NCI-H2081 (cell line): ENCODE measurements around the gene FNDC11.

Experiments
- DNase-seq, 2 experiments: peaks; one replicate each; lab custom pipeline; 2025; lab: John Stamatoyannopoulos, UW

Gene FNDC11

DNA sequence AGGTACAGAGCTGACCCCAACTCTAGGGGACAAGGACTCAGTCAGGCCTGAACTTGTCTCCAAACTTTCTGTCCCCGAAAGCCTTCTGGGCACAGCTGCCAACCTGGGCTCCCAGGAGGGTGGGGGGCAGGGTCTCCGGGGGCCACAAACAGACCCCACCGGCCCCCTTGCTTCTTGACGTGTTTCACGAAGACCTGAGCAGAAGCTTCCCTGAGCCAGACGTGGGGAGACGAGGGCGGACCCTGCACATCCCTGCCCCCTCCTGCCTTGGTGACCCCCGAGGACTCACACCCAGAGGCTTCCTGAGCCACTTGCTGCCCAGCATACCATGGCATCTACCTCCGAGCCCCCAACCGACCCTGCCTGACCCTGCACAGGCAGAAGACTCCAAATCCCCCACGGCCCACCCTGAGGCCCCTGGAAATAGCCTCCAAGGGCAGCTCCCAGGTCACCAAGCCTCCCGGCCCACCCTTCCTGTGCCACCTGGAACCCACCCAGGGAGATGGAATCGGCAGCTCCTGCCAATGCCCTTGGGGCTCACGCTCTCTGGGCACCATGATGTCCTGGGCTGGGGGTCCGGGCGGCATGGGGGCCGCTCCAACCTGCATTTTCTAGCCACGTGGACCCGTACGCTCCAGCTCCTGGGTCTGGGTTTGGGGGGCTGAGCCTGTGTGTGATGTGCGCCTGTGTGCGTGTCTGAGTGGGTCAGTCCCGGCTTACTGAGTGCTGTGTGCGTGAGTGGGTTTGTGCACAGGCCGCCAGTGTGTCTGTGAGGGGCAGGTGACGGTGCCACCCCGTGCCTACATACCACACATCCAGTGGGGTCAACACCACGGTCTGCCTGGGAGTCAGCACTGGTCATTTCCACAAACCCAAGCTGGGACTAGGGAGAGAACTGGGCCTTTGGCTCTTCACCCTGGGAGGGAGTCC is 14.3 kb upstream of the FNDC11 start:
- DNase-seq = no peak

DNA sequence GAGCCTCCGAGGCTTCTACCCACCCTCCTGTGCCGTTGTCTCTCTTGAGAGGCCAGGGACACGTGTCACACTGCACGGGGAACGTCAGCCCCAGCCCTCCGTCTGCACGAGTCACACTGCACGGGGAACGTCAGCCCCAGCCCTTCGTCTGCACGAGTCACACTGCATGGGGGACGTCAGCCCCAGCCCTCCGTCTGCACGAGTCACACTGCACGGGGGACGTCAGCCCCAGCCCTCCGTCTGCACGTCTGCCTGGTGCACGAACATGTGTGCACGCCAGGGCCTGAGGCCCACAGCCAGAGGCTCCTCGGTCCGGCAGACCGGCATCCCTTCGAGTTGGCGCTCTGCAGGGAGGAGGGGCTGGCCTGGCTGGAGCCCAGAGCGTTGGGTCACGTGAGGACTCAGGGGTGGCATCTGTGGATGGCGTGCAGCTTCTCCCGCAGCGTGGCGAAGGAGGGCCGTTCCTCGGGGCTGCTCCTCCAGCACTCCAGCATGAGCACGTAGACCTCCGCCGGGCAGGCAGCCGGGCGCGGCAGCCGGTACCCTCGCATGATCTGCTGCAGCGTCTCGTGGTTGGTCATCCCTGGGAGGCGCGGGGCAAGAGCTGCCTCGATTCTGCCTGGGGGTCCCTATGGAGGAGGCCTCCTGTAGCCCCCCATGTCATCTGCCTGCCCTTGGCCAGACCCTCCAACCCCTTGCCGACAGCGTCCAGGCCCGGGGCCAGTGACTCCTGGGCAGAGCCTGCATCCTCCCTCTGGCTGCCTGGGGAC is 13.4 kb upstream of the FNDC11 start:
- DNase-seq = no peak

DNA sequence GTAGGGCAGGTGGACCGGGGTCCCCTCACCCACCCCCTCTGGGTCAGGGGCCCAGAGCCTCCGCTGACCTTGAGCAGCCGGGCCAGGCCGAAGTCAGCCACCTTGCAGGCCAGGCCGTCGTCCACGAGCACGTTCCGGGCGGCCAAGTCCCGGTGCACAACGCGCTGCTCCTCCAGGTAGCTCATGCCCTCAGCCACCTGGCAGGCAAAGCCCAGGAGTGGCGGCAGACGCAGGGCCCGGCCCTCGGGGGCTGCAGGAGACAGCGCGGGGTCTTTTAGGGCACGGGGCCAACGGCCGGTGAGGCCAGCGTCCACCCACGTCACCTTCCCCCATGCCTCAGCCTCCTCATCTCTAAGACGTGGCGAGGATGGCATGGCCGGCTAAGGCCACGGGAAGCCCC is 12.6 kb upstream of the FNDC11 start:
- DNase-seq = no peak

DNA sequence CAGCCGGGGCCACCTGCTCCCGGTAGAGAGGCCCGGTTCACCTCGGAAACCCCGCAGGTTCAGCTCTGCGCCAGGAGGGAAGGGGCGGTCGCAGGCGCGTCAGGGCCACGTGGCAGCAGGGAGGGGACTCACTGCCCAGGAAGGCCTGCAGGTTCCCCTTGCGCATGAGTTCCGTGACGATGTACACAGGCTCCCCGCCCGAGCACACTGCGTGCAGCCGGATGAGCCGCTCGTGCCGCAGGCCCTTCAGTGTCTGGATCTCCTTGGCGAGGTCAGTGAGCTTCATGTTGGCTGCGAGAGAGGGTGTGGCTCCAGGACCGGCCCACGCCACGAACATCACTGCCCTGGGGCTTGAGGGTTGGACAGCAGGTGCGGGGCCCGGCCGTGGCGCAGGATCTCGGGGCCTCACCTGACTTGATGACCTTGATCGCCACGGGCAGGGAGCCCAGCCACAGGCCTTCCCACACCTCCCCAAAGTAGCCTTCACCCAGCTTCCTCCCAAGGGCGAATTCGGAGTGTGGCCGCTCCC is 11.9 kb upstream of the FNDC11 start:
- no peak for DNase-seq

DNA sequence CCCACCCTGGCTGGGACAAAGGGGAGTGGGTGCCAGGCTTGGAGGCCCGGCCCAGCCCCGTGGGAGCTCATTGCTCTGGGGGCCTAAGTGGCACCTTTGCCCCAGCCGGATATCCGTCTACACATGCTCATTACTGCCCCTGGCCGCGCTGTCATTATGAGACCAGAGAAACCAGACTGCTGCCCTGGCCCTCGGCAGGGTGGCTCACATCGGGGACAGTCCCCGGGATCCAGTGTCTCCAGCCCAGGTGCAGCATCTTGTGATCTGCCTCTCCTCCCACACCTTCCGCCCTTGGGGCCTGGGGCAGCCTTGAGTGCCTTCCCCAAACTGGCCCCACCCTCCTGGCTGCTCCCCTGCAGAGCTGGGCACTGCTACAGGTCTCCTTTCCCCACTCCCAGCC is 11.3 kb upstream of the FNDC11 start:
- DNase-seq = no peak

DNA sequence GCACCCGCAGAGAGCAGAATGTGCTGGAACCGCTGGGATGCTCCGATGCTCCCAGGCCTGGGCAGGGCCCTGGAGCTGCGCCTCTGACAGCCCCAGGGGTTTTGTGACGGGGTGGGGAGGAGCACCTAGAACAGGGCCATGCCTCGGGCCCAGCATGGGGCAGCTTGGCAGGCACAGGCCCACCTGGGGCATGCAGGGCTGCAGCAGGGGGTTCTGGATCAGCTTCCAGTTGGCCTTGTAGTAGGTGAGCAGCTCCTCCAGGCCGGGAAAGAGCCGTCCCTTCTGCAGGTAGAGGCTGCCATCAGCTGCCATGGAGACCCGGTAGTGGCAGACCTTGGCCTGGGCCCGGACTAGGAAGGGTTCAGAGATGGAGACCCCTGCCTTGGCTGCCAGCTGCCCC is 10.8 kb upstream of the FNDC11 start:
- DNase-seq = no peak

DNA sequence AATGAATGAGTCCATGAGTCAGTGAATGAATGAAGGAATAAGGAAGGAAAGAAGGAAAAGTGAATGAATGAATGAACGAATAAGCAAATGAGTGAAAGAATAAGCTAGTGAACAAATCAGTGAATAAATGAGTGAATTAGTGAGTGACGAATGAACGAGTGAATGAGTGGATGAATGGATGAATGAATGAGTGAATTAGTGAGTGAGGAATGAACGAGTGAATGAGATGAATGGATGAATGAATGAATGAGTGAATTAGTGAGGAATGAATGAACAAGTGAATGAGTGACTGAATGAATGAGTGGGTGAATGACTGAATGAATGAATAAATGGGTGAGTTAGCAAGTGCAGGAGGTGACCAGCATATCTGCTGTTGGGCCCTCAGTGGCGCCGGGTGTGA is 10.2 kb upstream of the FNDC11 start:
- no peak for DNase-seq

DNA sequence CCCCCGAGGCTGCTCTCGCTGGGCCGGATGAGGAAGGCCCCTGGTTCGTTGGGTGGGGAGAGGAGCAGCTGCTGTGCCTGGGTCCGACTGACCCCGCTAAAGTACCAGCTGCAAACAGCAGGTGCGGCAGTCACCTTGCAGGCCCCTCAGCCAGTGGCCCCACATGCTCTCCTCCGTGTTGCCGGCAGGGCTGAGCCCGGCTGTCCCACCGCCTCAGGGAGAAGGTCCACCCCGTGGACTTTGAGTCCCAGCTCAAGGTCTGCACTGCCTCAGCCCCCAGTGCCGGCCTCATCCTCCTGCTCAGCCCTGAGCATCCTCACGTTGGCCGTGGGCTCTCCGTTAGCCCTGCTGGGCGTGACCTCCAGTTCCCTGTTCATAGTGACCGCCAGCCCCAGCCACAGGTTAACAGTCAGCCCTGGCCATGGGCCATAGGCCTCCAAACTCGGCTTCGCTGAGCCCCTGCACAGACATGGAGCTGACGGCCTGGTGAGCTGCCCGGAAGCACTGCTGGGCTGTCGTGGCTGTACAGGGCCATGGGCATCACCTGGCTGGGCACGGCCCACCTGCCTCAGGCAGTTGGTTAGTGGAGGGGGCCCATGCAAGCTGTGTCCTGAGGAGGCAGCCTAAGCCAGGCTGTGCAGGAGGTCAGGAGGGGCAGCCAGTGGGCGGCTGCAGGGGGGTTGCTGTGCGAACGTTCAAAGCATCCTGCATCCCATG is 9.6 kb upstream of the FNDC11 start:
- no peak for DNase-seq

DNA sequence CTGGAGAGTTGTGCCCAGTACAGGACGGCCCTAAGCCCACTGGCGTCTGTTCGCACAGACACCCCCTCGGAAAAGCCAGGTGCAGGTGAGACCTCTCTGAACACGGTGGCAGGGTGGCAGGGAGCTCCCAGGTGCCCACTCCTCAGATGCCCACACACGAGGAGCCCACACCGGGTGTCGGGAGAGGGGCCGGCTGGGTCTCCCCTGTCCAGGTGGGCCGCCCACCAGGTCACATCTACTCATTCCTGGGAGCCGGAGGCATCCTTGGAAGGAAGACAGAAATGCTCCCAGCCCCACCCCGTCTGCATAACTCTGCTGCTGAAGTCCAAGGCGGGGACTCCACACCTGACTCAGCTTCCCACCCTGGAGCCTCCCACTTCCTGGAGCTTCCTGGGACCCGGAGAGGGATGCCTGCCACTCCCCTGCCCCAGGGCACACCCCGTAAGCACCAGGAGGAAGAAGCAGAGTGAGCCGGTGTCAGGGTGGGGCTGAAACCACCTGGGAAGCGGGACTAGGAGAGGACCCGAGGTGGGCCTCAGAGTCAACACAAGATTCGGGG is 8.9 kb upstream of the FNDC11 start:
- DNase-seq = no peak

DNA sequence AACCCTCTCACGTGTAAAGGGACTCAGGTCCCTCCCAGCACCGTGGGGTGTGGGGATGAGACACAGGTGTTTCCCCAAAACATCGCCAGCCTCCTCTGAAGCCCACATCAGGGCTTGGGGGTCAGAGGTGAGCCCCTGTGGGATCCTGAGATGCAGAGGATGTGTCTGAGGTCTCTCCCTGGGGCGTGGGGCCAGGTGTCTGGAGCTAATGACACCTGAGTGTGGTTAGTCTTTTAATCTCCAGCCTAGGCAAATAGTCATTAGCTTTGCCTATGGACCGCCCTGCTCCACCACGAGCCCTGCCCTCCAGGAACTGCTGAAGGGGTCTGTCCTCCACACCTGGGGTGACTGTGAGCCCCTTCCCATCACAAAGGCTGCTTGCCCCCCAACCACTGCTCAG is 8.1 kb upstream of the FNDC11 start:
- no peak for DNase-seq

DNA sequence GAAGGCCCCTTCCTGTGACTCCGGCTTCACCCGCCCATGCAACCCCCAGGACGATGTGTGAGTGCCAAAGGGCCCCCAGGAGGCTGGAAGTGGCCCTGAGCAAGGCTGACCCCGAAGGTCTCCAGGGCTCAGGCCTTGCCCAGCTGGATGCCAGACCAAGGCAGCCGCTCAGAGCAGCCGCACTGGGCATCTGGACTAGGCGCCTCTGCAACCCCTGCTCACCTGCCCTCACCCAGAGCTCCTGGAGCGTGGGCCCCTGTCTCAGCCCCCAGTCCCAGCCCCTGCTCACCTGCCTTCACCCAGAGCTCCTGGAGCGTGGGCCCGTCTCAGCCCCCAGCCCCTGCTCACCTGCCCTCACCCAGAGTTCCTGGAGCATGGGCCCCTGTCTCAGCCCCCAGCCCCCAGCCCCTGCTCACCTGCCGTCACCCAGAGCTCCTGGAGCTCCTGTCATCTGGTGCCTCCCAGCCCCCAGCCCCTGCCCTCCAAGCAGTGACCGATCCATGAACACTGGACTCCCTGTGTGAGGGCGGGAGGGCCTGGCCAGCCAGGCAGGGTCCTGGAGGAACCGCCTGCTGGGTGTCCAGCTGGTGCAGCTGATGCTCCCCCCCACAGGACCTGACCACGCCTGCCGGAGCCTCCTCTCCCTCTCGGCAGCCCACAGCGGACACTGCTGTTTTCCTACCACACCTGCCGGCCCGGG is 7.6 kb upstream of the FNDC11 start:
- DNase-seq = no peak

DNA sequence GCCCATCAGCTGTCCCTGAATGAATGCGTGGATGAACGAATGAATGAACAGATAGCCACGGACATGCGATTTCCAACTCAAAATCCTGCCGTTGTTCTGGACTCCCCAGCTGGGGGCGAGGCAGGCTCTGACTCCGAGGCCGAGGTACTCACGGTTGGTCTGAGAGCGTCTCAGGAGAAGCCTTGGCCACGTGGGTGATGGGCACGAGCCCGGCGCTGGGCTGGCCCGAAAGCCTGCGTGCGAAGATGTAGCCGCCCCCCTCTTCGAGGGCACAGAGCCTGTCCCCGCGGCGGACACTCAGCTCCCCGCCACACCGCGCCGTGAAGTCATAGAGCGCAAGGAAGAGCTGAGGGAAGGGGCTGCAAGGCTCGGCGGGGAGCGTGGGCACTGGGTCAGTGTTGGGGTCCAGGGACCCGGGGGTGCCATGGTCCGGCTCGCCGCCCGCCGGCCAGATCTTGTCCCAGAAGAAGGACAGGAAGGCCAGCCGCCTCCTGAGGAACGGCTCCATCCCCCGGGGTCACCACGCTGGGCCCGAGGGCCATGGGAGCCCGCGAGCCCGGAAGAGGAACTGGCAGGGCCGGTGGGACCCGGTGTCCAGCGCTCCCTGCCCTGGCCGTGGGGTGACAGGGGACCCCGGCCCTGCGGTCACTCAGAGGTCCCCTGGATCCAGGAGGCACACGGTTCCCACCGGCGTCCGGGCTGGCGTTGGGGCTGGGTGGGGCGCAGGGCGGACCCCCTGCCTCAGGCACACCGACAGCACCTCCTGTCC is 6.8 kb upstream of the FNDC11 start:
- no peak for DNase-seq

DNA sequence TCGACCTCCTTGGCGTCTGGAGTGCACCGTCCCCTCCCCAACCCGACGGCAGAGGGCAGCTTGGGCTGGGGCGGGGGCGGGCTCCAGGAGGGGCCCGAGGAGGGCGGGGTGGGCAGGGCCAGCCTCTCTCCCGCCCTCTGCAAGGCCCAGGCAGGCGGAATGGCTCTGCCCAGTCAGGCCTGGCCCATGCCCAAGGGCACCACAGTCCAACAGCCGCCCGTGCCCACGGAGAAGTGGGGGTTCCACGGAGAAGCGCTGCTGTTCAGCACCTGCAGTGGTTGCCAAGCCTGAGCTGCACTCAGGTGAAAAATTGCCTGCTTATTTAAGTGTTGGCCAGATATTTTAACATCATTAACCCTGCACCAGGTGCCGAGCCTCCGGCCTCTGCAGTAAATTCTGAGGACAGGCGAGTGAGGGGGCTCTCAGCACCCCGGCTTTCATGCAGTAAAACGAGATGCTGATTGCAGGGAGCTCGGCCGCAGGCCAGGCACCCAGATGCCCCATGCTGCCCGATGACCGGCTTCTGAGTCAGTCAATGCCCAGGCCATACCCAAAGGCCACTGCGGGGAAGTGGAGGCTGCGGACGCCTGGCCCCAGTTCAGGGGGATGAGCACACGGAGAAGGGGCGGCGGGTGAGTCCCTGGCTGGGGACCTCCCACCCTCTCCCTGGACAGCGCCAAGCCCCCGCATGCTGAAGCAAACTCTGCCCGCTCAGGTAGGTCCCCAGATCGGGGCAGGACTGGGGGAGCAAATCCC is 6.1 kb upstream of the FNDC11 start, which contains the start of gene SRMS:
Gene SRMS, minus strand, starts transcription at position 25 of the 756 bp plus-strand sequence. CDS start 286 bp downstream, outside the sequence.
- DNase-seq = no peak

DNA sequence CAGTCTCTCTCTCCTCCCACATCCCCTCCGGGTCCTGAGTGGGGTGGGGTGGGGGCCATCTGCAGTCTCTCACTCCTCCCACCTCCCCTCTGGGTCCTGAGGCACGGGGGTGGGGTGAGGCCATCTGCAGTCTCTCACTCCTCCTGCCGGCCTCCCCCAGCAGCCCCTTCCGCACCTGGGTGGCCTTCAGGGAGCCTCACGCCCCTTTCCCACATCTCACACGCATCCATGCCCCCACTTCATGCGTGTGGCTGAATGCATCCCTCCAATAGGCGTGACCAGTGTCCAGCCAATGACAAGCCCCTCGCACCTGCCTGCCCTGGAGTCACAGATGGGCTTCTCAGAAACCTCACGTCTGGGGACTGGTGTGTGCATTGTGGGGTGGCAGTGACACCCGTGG is 5.4 kb upstream of the FNDC11 start:
- DNase-seq = no peak

DNA sequence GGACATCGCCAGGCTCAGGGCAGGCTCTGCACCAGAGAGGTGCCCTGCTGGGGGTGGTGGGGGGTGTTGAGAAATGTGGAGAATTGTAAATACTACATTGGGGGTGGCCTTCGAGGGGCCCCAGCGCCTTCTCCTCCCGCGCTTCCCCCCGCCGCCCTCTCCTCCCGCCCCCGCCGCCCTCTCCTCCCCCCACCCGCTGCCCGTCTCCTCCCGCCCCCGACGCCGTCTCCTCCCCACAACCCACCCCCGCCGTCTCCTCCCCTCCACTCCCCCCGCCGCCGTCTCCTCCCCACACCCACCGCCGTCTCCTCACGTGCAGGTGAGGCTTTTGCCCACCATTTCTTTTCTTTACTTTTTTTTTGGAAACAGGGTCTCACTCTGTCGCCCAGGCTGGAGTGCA is 4.9 kb upstream of the FNDC11 start:
- DNase-seq = no peak

DNA sequence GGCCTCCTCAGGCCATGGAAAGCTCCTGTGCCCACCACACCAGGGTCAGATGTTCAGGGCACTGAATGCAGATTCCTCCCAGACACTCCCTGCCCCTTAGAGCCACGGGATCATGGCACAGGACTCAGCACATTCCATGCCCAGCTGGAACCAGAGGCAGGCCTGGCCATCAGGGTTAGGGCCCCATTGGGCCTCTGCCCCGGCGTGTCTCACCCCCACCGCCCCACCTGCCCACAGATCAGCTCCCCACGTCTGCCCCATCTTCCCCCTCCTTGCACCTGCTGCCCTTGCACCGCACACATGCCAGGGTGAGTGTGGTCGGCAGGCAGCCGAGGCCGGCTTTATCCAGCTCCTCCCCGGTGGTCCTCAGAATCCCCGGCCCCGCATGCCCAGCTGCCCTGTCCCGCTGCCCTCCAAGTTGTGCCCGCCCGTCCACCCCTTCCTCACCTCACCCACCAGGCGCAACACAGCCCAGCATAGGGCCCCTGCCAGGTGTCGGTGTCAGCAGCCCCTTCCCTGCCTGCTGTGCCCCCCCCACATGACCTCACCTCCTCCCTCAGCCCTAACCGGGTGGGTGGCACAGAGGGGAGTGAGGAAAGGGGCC is 4.2 kb upstream of the FNDC11 start:
- no peak for DNase-seq

DNA sequence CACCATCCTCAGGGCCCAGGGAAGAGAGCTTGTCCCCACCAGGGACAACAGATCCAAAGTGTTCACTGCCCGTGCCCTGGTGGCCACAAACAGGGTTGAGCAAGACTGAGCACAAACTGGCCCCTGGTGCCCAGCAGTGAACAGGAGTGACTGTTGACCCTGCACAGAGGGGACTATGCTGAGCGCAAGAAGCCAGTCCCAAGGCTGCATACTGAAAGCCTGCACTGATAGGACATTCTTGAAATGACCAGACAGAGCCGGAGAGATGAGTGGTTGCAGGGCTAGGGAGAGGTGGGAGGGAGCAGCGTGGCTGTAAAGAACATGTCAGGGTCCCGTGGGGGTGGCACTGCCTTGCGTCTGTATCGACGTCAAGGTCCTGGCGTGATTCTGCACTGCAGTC is 2.9 kb upstream of the FNDC11 start:
- DNase-seq = no peak

DNA sequence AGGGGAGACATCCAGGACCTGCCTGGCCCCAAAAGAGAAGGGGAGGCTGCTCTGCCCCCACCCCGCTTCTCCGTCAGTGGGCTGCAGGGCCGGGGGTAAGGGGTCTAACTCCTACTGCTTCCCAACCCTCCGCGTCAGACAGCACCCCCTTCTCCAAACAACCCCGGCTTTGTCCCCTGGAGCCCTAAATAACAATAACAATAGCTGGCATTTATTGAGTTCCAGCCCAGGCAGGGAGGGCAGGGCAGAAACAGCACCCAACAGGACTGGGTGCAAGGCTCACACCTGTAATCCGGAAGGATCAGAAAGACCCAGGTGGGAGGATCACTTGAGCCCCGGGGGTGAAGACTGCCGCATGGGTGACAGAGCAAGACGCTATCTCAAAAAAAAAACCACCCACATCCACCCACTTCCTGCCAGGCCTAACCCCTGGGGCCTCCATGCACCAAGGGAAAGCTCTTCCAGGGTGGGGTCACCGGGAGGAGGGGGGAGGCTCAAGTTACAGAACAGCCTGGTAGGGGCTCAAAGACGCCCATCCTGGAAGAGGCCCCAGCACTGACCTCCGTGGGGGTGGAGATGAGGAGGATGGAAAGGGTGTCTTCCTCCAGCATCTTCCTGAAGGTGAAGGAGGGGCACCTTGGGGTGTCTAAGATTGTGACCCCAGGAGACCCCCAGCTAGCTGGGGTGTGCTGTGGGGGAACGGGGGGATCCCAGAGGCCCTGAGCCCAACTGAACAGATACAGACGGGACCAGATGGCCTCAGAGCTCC is 1.3 kb upstream of the FNDC11 start:
- DNase-seq = no peak
